Superior temporal gyrus (tissue), 1 donor: Measurements from ENCODE around the gene USP15.

ENCODE experiments used
- DNase-seq: peaks from one replicate; pipeline ENCODE4 v3.0.0-alpha.2; 2016; ENCODE audit errors: extremely low spot score

USP15 gene

GRCh38 chr12:62370189-62370588, 110.0 kb downstream of the USP15 start:
- no peak for DNase-seq

GRCh38 chr12:62371661-62372060, 111.5 kb downstream of the USP15 start:
- no peak for DNase-seq

GRCh38 chr12:62372134-62372533, 111.9 kb downstream of the USP15 start:
- DNase-seq = no peak

GRCh38 chr12:62372825-62373224, 112.6 kb downstream of the USP15 start:
- DNase-seq = no peak

- no peak for DNase-seq
These were observed 115.4 kb downstream of the USP15 start for GRCh38 chr12:62375603-62376002.

- DNase-seq = no peak
These were observed 119.0 kb downstream of the USP15 start for GRCh38 chr12:62379026-62379722.

GRCh38 chr12:62379723-62380045, 119.5 kb downstream of the USP15 start:
- no peak for DNase-seq

- no peak for DNase-seq
These were observed 122.3 kb downstream of the USP15 start for GRCh38 chr12:62382526-62382925.

GRCh38 chr12:62396750-62397149, 136.5 kb downstream of the USP15 start:
- no peak for DNase-seq

GRCh38 chr12:62400135-62400534, 139.9 kb downstream of the USP15 start:
- DNase-seq = no peak

- DNase-seq = no peak
These were observed 141.4 kb downstream of the USP15 start for GRCh38 chr12:62401631-62402030.

- no peak for DNase-seq
These were observed 142.8 kb downstream of the USP15 start for GRCh38 chr12:62403031-62403430.

- DNase-seq = no peak
These were observed 147.4 kb downstream of the USP15 start for GRCh38 chr12:62407587-62407986.

GRCh38 chr12:62409068-62409467, 148.9 kb downstream of the USP15 start:
- DNase-seq = no peak

- no peak for DNase-seq
These were observed 154.0 kb downstream of the USP15 start for GRCh38 chr12:62414180-62414579.

GRCh38 chr12:62426089-62426488, 165.9 kb downstream of the USP15 start:
- DNase-seq = no peak

- DNase-seq = no peak
These were observed 169.3 kb downstream of the USP15 start for GRCh38 chr12:62429457-62429856.

- DNase-seq = no peak
These were observed 174.5 kb downstream of the USP15 start for GRCh38 chr12:62434494-62435302.

- peak; percentile 65 for DNase-seq
These were observed 175.3 kb downstream of the USP15 start for GRCh38 chr12:62435303-62436163.

- DNase-seq = no peak
These were observed 175.9 kb downstream of the USP15 start for GRCh38 chr12:62436164-62436503.

GRCh38 chr12:62438098-62438692, 178.0 kb downstream of the USP15 start:
- peak; percentile 91 for DNase-seq
